ENCODE results near the gene ERBB3.
A peak's percentile ranks its signal among the peaks of the same experiment; 100 is the strongest.
"Not testable (repeated sequence)": the region's sequence is repeated elsewhere in the genome, so short reads cannot be mapped to it uniquely, and the experiment has no call there.

ERBB3 gene

GRCh38 chr12:56116267-56117081 is 36.5 kb downstream of the ERBB3 start, which contains the start of gene RPL41:
Gene RPL41 (plus strand): TSS chr12:56116633.
- peak; percentile 90 for DNase-seq (ENCODE audit: low read depth)

DNA sequence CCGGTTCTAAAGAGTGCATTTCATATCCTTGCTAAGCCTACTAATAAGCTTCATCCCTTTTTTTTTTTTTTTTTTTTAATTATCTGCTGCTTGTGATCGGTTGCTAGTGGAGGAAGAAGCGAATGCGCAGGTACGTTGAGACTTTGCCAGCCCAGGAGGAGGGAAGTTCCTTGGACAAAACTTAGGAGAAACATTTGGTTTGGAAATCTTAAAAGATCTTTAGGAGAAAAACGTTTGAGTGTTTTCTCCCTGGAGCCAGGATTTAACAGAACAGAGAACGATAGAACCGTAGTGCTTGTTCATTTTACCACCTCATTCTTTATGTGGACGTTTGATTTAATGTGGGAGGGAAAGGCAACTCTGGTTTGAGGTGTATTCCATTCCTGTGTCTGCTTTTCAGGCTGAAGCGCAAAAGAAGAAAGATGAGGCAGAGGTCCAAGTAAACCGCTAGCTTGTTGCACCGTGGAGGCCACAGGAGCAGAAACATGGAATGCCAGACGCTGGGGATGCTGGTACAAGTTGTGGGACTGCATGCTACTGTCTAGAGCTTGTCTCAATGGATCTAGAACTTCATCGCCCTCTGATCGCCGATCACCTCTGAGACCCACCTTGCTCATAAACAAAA is 37.2 kb downstream of the ERBB3 start:
- not testable (repeated sequence) for DNase-seq (ENCODE audit: low read depth)

DNA sequence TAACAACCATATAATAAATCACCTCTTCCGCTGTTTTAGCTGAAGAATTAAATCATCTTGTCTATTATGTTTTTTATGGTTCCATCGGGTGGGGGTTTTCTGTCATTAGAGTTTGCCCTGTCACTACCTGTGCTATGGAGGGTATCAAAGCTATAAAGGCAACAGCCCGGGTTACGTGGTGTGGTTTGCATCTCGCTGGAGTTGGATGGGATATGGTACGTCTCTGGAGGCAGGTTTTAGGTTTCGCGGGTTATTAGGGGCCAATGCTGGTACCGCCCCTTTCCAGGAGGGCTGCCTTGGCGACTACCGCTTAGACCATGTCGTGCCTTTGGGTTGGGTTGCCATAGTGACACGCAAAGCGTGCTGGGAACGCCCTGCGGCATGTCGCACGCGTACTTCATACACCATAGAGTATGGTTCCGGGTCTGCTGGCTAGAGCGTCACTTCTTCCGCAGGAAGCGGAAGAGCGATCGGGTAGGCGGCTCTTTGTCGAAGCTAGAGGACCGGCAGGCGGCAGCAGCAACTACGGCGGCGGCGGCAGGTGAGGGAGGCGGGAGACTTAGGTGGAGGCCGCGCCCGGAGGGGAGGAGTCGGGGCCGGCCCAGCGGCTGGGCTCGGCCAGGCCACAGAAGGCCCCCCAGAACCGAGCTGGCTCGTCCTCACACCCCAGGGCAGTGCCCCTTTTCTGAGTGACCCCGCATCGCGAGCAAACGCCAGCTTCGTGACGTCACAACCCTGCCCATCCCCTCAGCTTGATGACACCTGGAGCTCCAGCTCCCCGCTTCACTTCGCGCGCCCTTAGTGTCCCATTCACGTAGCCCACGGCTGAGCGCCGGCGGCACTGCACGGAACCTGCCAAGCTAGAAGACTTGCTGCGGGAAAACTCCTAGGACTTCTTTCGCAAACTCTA is 38.1 kb downstream of the ERBB3 start, which contains the start of gene ZC3H10:
TSS of gene ZC3H10 (plus strand) at position 489 of the 910 bp plus-strand sequence. CDS start 2,297 bp downstream, outside the sequence.
- peak; percentile 96 for DNase-seq (ENCODE audit: low read depth)

DNA sequence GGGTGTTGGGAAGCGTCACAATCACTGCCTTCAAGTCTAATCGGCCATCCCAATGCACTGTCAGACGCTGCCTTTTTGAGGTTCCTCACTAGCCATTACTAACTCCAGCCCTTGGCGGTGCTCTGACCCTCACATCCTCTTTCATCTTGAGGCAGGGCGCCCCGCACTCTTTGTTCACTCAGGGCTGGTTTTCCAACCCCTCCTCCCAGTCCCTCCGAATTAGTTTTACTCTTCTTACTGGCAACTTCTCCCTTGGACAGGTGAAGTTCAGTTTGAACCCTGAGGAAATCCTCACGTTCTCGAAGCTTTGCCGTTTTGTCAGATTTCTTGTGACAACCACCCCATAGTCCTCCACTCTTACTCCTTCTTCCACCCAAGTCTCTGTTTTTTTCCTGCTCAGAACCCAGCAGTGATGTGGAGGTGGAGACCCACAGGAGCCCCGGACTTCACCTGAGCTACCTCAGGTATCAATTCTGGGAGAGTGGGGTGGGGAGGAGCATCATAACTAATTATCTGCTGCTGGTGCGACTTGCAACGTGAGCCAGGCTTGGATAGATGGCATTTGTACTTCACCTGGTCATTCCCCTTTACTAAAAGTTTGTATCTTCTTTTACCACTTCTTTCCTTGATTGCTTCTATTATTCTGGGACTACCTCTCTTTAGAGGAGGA is 38.9 kb downstream of the ERBB3 start:
- DNase-seq (ENCODE audit: low read depth): no peak

DNA sequence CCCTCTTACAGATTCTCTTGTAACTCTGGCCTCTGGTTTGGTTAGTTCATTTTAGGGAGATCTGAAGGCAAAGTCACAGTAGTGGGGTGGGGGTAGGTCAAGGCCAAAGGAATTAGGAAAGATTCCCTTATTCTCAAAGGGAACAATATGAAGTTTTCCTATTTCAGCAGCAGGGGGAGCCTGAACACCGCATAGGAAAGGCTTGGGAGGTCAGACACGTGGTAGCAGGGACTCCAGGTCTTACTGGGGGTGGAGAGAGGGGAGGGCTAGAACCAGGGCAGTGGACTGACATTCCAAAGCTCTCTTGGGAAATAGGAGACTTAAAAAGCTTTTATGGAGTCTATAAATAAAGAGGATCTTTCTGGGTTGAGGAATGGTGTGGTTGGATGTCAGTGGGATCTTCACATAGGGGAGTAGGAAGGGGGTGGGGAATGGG is 39.4 kb downstream of the ERBB3 start:
- peak; percentile 38 for DNase-seq (ENCODE audit: low read depth)

DNA sequence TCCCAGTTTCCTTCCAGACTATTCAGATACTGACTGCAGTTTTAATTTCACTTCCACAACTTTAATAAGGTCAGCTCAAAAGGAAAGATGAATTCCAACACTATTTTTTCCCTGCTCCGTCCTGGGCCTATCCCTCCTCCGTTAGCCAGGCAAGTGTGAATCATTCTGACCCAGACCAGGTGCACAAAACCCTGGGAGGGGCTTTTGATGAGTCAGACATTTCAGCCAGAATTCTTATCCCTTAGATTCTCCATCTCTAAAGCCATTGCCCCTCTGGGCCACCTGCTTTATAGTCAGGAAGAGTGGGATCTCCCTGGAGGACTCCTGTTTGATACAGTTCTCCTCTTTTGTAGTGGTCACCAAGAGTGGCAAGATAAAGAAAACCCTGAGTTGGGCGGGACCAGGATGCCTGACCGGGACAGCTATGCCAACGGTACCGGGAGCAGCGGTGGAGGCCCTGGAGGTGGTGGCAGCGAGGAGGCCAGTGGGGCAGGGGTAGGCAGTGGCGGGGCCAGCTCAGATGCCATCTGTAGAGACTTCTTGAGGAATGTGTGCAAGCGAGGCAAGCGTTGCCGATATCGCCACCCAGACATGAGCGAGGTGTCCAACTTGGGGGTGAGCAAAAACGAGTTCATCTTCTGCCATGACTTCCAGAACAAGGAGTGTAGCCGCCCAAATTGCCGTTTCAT is 40.3 kb downstream of the ERBB3 start:
- no peak for DNase-seq (ENCODE audit: low read depth)

DNA sequence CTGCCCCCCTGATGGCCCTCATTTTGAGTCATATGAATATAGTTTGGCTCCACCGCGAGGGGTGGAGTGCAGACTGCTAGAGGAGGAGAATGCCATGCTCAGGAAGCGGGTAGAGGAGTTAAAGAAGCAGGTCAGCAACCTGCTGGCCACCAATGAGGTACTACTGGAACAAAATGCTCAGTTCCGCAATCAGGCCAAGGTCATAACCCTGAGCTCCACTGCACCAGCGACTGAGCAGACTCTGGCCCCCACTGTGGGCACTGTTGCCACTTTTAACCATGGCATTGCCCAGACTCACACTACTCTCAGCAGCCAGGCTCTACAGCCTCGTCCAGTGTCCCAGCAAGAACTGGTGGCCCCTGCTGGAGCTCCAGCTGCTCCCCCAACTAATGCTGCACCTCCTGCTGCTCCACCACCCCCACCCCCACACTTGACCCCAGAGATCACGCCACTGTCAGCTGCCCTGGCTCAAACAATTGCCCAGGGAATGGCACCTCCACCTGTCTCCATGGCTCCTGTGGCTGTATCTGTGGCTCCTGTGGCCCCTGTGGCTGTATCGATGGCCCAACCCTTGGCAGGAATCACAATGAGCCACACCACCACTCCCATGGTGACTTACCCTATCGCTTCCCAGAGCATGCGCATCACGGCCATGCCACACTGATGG is 41.4 kb downstream of the ERBB3 start:
- no peak for DNase-seq (ENCODE audit: low read depth)

DNA sequence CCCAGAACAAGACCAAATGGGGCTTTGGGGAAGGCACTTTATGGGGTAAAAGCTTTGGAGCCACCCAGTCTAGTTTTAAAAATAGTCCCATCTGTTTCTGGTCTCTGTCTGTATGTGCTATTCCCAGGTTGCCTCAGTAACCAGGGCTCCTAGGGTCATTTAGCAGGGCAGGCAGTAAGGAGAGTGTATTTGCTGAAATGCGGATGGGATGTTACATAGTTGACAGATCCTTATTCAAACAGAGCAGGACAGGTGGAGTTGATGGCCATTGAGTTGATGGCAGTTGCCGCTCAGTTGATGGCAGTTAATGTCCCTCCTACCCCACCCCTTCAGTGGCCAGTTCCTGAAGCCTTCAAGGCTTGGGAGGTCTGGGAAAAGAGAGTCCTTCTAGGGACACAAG is 42.7 kb downstream of the ERBB3 start:
- no peak for DNase-seq (ENCODE audit: low read depth)

DNA sequence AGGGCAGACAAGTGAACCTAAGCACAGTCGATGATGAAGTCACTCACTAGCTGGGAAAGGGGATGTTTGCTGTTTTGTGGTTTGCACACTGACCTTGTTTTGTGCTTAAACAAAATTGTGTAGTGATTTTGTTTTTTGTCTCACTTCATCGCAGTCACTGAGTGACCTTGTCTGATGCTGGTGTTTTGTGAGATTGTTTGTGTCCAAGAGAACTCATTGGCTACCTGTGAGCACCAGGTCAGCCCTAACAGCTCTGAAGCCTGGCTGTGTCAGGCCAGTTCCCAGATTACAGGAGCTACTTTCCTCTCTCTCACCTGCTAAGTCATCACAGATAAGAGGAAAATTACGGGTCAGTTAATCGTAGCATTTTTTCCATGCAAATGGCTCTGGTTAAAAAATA is 44.2 kb downstream of the ERBB3 start:
- no peak for DNase-seq (ENCODE audit: low read depth)

DNA sequence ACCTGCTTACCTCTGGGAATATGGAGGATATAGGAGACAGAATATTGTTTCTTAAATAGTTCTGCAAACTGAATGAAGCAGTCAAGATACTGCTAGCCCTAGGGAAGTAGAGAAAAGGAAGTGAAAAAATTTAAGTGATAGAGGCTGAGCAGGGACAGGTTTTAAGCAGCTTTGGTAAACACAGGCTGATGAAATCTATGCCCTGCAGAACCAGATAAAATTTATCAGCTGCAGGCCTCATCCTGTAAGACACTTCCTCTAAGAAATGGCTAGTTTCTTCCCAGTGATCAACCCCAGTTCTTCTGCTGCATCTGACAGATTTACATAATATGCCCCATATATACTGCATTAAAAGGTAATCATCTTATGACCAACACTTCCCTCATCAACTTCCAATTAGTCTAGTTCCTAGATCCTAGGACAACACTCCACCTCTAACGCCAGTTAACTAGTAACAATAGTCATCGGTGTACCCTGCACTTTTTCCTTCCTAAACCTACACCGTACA is 46.8 kb downstream of the ERBB3 start:
- DNase-seq (ENCODE audit: low read depth): no peak

DNA sequence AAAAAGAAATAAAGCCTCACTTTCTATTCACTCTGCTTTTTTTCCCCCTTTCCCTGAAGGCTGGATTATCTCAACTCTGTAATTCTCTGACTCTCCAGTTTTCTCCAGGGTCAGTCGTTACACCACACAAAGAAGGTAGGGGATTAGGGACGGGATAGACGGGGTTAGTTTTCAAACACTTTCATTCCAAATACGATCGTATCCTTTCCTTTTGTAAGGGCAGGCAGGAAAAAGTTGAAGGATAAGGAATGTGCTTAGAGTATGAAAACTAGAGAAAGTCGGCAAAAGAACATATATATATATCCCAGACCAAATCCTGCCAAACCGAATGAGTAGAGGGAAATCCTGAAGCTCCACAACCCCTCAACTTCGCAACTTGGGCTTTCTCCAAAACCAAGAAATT is 47.5 kb downstream of the ERBB3 start:
- no peak for DNase-seq (ENCODE audit: low read depth)

DNA sequence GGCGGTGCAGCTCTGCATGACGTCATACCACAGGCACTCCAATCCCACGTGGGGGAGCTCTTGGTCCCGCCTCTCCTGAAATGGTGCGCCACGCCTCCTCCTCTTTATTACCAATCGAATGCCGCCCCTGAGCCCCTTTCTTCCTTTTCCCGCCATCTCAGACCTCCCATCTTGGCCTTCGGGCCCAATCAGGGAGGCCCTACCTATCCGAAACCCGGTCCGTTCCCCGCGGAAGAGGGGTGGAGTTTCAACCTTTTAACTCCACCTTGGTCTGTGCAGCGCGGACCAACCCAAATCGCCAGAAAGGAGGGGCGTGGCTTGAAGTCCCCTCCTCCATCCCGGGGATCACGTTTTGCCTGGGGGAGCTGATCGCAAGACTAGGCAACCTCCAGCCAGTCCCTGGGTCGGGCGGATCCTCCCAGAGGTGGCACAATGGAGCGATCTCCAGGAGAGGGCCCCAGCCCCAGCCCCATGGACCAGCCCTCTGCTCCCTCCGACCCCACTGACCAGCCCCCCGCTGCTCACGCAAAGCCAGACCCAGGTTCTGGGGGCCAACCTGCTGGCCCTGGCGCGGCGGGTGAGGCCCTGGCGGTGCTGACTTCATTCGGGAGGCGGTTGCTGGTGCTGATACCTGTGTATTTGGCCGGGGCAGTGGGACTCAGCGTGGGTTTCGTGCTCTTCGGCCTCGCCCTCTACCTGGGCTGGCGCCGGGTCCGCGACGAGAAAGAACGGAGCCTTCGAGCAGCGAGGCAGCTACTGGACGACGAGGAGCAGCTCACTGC is 48.1 kb downstream of the ERBB3 start, which contains the start of gene ESYT1:
TSS of gene ESYT1 (plus strand) at position 380 of the 782 bp plus-strand sequence. CDS start at position 433, 53 bp downstream.
- DNase-seq (ENCODE audit: low read depth): peak; percentile 93

- DNase-seq (ENCODE audit: low read depth): no peak
Measured at GRCh38 chr12:56128670-56129205, 48.8 kb downstream of the ERBB3 start.

DNA sequence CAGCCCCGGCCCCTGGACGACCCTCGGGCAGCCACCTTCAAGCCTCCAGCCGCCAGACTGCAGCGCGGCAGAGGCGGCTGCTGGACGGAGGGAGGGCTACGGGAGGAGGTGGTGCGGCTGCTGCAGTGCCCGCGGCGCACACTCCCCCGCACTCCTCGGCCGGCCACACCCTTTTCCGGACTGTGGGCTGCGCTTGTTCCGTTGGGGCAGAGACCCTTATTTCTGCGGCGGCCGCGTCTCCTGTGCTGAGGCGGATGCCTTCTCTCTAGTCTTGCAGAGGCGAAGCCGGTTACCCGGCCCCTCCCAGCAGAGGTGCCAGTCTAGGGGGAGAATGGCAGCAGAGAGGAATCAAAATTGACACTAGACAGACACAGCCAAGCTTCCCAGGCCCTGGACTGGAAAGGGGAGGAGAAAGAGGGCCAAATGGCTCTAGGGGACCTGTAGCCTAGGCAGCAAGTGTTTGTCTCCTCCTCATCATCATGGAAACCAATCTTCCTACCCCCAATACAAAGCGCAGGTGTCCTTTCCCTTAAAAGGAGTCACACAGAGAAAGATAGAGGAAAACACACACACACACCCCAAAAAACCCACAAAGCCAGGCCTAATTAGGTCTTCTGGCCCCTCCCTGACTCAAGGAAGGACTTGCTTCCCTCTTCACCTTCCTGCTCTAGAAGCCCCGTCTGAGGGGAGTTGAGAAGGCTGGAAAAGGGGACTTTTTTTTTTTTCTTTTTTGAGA is 49.4 kb downstream of the ERBB3 start:
- peak; percentile 53 for DNase-seq (ENCODE audit: low read depth)

GRCh38 chr12:56129942-56130495 is 50.1 kb downstream of the ERBB3 start:
- DNase-seq (ENCODE audit: low read depth): no peak

DNA sequence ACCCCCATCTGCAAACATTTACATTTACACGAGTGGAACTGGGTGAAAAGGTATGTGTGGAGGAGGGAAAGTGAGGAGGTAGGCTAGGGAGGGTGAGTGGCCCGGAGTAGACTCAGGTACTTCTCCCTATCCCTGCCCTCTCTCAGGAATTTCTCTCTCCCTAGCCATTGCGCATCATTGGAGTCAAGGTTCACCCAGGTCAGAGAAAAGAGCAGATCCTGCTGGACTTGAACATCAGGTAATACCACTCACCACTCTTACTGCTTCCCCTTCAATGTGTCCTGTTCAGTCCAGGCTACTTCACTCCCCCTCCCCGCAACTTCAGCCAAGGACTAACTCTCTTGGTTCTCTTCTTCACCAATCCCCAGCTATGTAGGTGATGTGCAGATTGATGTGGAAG is 50.9 kb downstream of the ERBB3 start:
- DNase-seq (ENCODE audit: low read depth): no peak

- no peak for DNase-seq (ENCODE audit: low read depth)
Measured at GRCh38 chr12:56134897-56135296, 54.9 kb downstream of the ERBB3 start.

Measured in activated T-helper 9 cell treated with anti-CD3 and anti-CD28 coated beads, Interleukin-2, amount 50 U/mL, for 16 hours (primary cell).